Natural killer cell (primary cell): ENCODE measurements around the gene TCF15. TPM values are rescaled to one million over a fixed set of nuclear protein-coding genes. Genes with fewer than 3 reads are reported as not detected.
"Not testable (repeated sequence)": the region's sequence is repeated elsewhere in the genome, so short reads cannot be mapped to it uniquely, and the experiment has no call there.

Source experiments
- ATAC-seq, 3 donors: fragments of 150-1000 bp in 2 of 3; fragments of 200-7000 bp in 1 of 3; cut with Tn5 transposase; 1 replicate in 1 of 3; 2 replicates in 2 of 3; pipeline ENCODE4 v1.10.0; 2021; ENCODE audit warnings: mild to moderate bottlenecking in 2 of 3, moderate library complexity in 2 of 3
- DNase-seq, 2 donors: peaks; one replicate each; pipeline versions ENCODE4 v3.0.0 to v3.0.0-alpha.2; 2013 to 2021; ENCODE audit warnings: mixed read lengths in 1 of 2
- H3K27ac ChIP-seq: one replicate; pipeline ENCODE4 v1.5.1; 2013; ENCODE audit warnings: mild to moderate bottlenecking, low read length
- H3K27me3 ChIP-seq: one replicate; pipeline ENCODE4 v1.6.1; 2013; ENCODE audit warnings: low read length; ENCODE audit not compliant: control insufficient read depth, insufficient read depth
- H3K36me3 ChIP-seq: one replicate; pipeline ENCODE4 v1.6.1; 2013; ENCODE audit warnings: low read length; ENCODE audit not compliant: control insufficient read depth, insufficient read depth
- H3K4me1 ChIP-seq: one replicate; pipeline ENCODE4 v1.6.1; 2013; ENCODE audit warnings: low read length; ENCODE audit not compliant: control insufficient read depth, insufficient read depth
- H3K4me3 ChIP-seq: one replicate; pipeline ENCODE4 v1.5.1; 2013; ENCODE audit warnings: low read length
- H3K9me3 ChIP-seq: one replicate; pipeline ENCODE4 v1.6.1; 2013; ENCODE audit warnings: low read length; ENCODE audit not compliant: control insufficient read depth, insufficient read depth
- H3K27ac Mint-ChIP-seq, 2 donors: one replicate each; pipeline ENCODE4 v1.8.0; 2022; ENCODE audit warnings: mild to moderate bottlenecking in 2 of 2, mixed read lengths in 2 of 2, moderate library complexity in 1 of 2
- H3K27me3 Mint-ChIP-seq, 2 donors: one replicate each; pipeline ENCODE4 v1.8.0; 2022; ENCODE audit warnings: low read depth in 2 of 2, mixed read lengths in 2 of 2
- H3K36me3 Mint-ChIP-seq: one replicate; pipeline ENCODE4 v1.8.0; 2022; ENCODE audit warnings: mixed read lengths
- H3K4me1 Mint-ChIP-seq, 2 donors: one replicate each; pipeline ENCODE4 v1.8.0; 2022; ENCODE audit warnings: mixed read lengths in 2 of 2
- H3K4me3 Mint-ChIP-seq: one replicate; pipeline ENCODE4 v1.8.0; 2022; ENCODE audit warnings: mild to moderate bottlenecking, moderate library complexity, mixed read lengths
- H3K9me3 Mint-ChIP-seq, 2 donors: one replicate each; pipeline ENCODE4 v1.8.0; 2022; ENCODE audit warnings: mixed read lengths in 2 of 2
- CTCF ChIP-seq: fragments of 200-600 bp; IDR thresholded peaks from one replicate; pipeline ENCODE4 v1.8.0; 2022; ENCODE audit warnings: antibody characterized with exemption
- WGBS: methylation state at CpG from one replicate; pipeline ENCODE4 v1.1.7; 2013; ENCODE audit warnings: missing lambda C conversion rate; ENCODE audit not compliant: insufficient coverage; 5-methylcytosine and 5-hydroxymethylcytosine counted together
- intact Hi-C: fragments of 100-400 bp; cut with micrococcal nuclease; formaldehyde crosslinking; loops from one replicate; pipeline ENCODE4 v1.14.2; 2022
- total RNA-seq, 4 donors: library from RNA; stranded (reverse); fragments of 120-200 nt in 1 of 4; gene quantifications; one replicate each; pipeline versions ENCODE4 v1.2.3 to v1.2.4, GENCODE V29; 2013 to 2022

Gene TCF15
- total RNA-seq, 3 donors from 2014 or later (not counting 1 experiment from before 2014, with no cell fraction given): 0.32 TPM; not detected in 2

DNA sequence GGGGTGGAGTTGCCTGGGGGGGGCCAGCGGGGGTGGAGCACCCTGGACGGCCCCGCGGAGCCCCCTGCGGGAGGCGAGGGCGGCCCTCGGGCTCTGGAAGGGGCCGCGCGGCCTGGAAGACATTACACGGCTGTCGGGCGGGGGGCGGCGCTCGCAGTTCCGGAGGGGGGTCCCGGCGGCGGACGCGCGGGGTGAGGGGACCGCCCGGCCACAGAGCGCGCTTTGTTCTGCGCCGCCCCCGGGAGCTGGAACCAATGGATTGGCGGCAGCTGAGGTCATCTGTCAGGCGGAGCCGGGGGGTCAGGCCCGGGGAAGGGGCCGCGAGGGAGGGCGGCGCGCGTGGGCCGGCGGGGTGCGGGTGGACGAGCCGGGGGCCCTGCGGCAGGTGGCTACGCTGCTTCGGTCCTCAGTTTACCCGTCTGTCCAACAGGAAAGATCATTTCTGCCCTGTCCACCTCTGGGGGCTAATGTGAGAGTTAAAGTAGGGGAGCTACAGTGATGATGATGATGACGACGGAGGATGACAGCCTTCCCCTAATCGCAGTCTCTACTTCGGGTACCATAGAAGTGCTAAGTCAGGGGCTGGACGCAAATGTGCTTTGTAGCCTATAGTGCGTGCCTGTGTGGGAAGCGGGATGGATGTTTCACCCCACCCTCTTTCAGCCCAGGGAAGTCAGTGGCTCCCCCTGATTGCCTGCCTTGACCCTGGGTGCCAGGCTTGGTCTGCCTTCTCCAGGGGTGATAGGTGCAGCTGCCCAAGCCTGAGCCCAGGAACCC lies 32.5 kb upstream of the TCF15 start:
- H3K4me1 Mint-ChIP-seq: peaks cover 0 to 7% of the 10 kb centered on the region in 2 donors
- ATAC-seq (peak in 2 of 3 donors; percentile 32 to 40), DNase-seq (no peak)
- Histone ChIP-seq H3K9me3 (no peaks in the 10 kb centered on the region), H3K36me3 (peaks cover 7% of the 10 kb centered on the region), H3K4me3 (no peak overlapping the region), H3K4me1 (peaks cover 13% of the 10 kb centered on the region), H3K27me3 (peaks cover 5% of the 10 kb centered on the region), H3K27ac (no peak overlapping the region)
- TF ChIP-seq CTCF: no peak
- intact Hi-C loops: no loop called here
- WGBS: 10% methylated on average over 57 of the region's 57 CpGs
- no peaks in the 10 kb centered on the region for H3K9me3 Mint-ChIP-seq
- peak overlapping the region; percentile 49 for H3K4me3 Mint-ChIP-seq
- H3K36me3 Mint-ChIP-seq: no peaks in the 10 kb centered on the region
- H3K27me3 Mint-ChIP-seq: no peaks in the 10 kb centered on the region
- H3K27ac Mint-ChIP-seq: no peak overlapping the region

DNA sequence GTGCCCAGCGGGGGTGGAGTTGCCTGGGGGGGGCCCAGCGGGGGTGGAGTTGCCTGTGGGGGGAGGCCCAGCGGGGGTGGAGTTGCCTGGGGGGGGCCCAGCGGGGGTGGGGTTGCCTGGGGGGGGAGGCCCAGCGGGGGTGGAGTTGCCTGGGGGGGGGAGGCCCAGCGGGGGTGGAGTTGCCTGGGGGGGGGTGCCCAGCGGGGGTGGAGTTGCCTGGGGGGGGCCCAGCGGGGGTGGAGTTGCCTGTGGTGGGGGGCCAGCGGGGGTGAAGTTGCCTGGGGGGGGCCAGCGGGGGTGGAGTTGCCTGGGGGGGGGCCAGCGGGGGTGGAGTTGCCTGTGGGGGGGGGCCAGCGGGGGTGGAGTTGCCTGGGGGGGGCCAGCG lies 31.9 kb upstream of the TCF15 start:
- H3K9me3 Mint-ChIP-seq, H3K27ac ChIP-seq, H3K4me1 Mint-ChIP-seq, H3K36me3 ChIP-seq, H3K27me3 Mint-ChIP-seq, H3K9me3 ChIP-seq, H3K36me3 Mint-ChIP-seq, H3K27ac Mint-ChIP-seq, ATAC-seq, intact Hi-C loops, H3K4me3 Mint-ChIP-seq, H3K27me3 ChIP-seq, DNase-seq, H3K4me3 ChIP-seq: not testable (repeated sequence)
- 0% methylated on average over 1 of the region's 13 CpGs for WGBS
- H3K4me1 ChIP-seq: peaks cover 13% of the 10 kb centered on the region

DNA sequence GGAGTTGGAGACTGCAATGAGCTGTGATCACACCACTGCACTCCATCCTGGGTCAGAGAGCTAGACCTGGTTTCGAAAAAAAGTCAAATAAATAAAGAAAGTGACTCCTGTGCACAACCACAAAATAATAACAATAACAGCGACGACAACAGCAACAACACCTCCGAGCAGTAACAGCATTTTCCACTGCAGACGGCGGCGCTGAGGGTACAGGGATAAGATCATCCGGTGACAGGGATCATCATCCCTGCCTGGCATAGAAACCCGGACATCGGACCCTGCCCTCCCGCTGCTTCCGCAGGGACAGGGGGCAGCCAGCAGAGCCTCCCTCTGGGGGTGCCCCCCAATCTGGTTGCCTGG lies 31.4 kb upstream of the TCF15 start:
- Histone ChIP-seq H3K9me3 (no peaks in the 10 kb centered on the region), H3K36me3 (no peaks in the 10 kb centered on the region), H3K27ac (no peak overlapping the region), H3K27me3 (peaks cover 5% of the 10 kb centered on the region), H3K4me3 (no peak overlapping the region), H3K4me1 (peaks cover 13% of the 10 kb centered on the region)
- 92% methylated on average over 12 of the region's 12 CpGs for WGBS
- no peaks in the 10 kb centered on the region for H3K27me3 Mint-ChIP-seq
- ATAC-seq: no peak
- peak overlapping the region; percentile 54 to 58 for H3K27ac Mint-ChIP-seq
- peak overlapping the region; percentile 67 for H3K4me3 Mint-ChIP-seq
- H3K9me3 Mint-ChIP-seq: no peaks in the 10 kb centered on the region
- intact Hi-C loops: no loop called here
- no peak for DNase-seq
- TF ChIP-seq CTCF: no peak
- H3K4me1 Mint-ChIP-seq: peaks cover 0 to 7% of the 10 kb centered on the region in 2 donors
- no peaks in the 10 kb centered on the region for H3K36me3 Mint-ChIP-seq

- Mint-ChIP-seq H3K36me3 (no peaks in the 10 kb centered on the region), H3K4me1 (peaks cover 0 to 5% of the 10 kb centered on the region in 2 donors), H3K4me3 (peak overlapping the region; percentile 67), H3K9me3 (no peaks in the 10 kb centered on the region), H3K27ac (peak overlapping the region; percentile 54 to 58), H3K27me3 (peaks cover 0 to 3% of the 10 kb centered on the region in 2 donors)
- Histone ChIP-seq H3K4me1 (peaks cover 13% of the 10 kb centered on the region), H3K4me3 (no peak overlapping the region), H3K36me3 (no peaks in the 10 kb centered on the region), H3K27me3 (peaks cover 5% of the 10 kb centered on the region), H3K27ac (no peak overlapping the region), H3K9me3 (no peaks in the 10 kb centered on the region)
- no peak for TF ChIP-seq CTCF
- intact Hi-C loops: no loop called here
- ATAC-seq: no peak
- 85% methylated on average over 11 of the region's 11 CpGs for WGBS
- no peak for DNase-seq
These were observed 30.8 kb upstream of the TCF15 start for GRCh38 chr20:640674-641515.
